Stimulated activated naive CD4-positive, alpha-beta T cell (primary cell): ENCODE measurements around the gene ISL2.
A peak's percentile ranks its signal among the peaks of the same experiment; 100 is the strongest.
"Not testable (repeated sequence)": the region's sequence is repeated elsewhere in the genome, so short reads cannot be mapped to it uniquely, and the experiment has no call there.

Experiments used
- DNase-seq, 6 experiments: peaks; one replicate each; lab custom pipeline; 2025; lab: John Stamatoyannopoulos, UW

Gene ISL2

DNA sequence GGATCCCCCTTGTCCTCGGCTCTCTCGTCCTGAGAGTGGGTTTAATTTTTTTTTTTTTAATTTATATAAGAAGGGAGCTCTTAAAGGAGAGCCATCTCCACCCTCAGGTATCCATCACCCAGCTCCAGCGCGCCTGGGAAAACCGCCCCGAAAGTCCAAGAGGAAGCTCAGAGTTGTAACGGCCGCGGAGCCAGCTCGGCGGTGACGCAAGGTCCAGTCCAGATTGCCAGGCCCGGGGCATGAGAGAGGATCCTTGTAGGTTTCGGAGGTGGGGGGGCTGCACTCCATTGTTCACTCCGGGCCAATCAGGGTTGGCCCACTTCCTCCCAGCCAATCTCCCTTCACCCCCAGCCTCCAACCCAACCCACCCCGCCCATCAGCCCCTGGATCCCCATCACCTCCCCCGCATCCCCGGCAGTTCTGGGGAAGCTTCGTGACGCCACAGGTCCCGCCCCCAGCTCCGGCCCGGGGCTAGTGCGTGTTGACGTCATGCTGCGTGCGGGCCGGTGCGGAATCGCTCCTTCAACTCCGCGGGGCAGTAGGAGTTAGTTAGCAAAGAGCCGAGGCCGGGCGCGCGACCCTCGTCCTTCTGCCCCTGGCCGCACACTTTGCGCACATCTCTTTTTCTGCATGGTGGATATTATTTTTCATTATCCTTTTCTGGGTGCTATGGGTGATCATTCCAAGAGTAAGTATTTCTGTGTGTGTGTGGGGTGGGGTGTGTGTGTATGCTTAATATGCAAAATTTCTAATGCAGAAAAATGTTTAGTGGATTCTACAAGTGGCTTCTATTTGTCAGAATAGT is at the start of gene ISL2:
TSS of gene ISL2 (plus strand) at position 520 of the 805 bp plus-strand sequence. CDS start at position 631, 111 bp downstream.
- DNase-seq = peak in 1 of 6 experiments; percentile 18

DNA sequence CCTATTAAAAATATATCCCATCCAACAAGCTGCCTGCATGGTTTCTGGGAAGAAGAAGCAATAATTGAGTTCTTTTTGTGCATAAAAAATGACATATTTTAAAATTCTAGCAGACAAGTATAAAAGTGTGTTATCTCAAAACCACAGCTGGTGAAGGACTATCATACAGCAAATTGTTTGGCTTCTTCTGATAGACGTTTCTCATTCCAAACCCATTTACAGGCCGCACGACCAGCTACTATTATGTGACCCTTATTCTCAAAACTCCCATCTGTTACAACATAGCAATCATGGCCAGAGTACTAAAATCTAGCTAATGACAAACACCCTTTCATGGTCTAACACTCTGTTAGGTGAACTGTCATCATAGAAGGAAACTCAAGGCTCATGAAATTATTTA is 47.0 kb upstream of the ISL2 start:
- no peak for DNase-seq

DNA sequence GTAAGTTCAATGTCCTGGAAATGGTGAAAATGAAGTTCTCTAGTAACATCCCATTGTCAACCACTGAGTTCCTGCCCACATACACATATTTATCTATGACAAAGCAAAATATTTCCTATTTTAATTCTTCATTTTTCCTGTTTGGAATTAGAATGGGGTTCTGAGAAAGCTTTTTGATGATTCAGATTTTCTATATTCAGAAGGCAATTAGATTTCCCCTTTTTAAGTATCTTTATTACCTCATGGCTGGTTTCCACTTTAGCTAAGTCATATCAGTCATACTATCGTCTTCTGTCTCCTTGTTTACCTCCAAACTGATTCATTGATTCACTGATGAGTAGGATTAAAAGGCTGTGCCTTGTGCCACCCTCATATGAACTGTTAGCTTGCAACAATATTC is 43.2 kb upstream of the ISL2 start:
- no peak for DNase-seq

DNA sequence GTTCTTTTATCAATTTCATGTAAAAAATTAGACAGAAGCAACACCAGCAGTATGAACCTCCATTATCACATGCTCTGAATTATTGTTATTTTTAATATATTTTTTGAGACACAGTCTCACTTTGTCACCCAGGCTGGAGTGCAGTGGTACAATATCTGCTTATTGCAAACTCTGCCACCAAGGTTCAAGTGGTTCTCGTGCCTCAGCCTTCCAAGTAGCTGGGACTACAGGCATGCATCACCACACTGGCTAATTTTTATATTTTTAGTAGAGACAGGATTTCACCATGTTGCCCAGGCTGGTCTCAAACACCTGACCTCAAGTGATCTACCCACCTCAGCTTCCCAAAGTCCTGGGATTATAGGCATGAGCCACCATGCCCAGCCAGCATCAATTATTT is 42.1 kb upstream of the ISL2 start:
- not testable (repeated sequence) for DNase-seq

DNA sequence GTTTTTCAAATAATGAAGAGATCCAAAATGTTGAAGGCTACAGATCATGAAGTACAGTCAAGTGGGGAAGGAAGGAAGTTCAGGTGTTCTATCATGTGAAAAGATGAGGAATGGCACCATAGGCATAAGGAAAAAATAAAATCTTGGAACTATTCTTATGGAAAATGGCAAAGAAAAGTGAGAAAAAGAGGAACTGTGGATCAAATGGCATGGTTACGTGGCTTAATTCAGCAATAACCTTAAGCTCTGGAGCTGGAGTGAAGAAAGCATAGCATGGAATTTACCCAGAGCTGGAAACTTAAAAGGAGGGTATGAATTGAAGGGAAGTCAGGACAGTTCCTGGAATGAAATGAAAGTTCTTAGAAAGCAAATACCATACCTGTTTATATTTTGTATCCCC is 39.7 kb upstream of the ISL2 start:
- DNase-seq = no peak

DNA sequence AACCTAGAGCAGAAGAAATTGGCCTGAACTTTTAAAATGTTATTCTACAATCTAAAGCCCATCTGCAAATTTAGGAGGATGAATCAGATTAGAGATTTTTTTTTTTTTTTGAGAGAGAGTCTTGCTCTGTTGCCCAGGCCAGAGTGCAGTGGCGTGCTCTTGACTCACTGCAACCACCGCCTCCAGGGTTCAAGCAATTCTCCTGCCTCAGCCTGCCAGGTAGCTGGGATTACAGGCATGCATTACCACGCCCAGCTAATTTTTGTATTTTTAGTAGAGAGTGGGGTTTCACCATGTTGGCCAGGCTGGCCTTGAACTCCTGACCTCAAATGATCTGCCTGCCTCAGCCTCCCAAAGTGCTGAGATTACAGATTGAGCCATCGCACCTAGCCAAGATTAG is 38.6 kb upstream of the ISL2 start:
- not testable (repeated sequence) for DNase-seq

DNA sequence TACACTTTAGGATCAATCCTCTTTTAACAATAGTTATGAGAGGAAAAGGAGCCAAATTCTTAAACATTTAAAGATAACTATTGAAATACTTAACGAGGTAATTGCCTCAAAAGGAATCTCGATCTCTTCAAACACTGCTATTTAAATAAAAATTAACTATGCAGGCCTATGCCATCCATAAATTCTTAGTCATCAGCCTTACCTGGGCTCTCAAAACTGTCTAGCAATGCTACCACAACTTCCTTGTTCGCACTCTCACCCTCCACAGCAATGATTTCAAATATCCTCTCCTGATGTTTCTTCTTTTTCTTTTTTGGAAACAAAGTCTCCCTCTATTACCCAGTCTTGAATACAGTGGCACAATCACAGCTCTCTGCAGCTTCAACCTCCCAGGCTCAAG is 37.6 kb upstream of the ISL2 start:
- no peak for DNase-seq

DNA sequence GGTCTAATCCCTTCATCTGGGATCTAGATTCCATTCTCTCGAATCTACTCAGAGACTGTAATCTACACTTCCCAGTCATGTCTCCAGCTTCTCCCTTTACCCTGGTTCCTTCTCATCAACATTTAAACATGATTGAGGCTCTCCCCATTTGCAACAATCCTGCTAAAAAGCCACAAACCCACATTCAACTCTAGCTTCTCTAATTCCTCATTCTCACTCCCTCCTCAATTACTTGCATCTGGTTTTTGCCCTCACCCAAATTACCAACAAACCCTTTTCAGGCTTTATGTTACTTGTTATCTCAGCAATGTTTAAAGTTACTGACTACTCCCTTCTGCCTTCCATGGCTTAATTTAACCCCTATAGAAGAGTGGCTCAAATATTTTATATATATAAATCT is 36.8 kb upstream of the ISL2 start:
- no peak for DNase-seq

DNA sequence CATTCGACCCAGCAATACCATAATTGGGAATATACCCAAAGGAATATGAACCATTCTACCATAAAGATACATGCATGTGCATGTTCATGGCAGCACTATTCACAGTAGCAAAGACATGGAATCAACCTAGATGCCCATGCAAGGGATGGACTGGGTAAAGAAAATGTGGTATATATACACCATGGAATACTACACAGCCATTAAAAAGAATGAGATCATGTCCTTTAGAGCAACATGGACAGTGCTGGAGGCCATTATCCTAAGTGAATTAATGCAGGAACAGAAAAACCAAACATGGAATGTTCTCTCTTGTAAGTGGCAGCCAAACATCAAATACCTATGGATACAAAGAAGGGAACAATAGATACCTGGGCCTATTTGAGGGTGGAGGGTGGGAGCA is 32.7 kb upstream of the ISL2 start:
- no peak for DNase-seq

DNA sequence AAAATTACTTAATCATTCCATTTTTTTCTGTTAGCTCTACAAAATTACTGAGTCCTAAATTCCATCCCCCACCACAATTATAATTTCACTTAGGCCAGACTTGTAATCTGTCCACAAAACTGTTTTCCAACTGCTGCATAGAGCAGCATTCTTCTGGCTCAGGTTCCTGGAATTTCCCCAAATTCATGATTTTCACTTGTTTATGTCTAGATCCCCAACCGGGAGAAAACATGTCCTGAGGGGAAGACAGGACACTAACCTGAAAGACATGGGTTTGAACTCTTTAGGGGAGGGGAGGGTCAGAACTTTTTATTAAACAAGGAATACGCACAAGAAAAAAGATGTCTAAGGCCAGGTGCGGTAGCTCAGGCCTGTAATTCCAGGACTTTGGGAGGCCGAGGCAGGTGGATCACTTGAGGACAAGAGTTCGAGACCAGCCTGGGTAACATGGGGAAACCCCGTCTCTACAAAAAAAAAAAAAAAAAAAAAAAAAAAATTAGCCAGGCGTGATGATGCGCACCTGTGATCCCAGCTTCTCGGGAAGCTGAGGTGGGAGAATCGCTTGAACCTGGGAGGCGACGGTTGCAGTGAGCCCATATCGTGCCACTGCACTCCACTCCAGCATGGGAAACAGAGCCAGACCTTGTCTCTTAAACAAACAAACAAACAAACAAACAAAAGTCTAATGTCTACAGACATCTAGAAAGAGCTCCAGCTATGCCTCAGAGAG is 26.8 kb upstream of the ISL2 start:
- no peak for DNase-seq

DNA sequence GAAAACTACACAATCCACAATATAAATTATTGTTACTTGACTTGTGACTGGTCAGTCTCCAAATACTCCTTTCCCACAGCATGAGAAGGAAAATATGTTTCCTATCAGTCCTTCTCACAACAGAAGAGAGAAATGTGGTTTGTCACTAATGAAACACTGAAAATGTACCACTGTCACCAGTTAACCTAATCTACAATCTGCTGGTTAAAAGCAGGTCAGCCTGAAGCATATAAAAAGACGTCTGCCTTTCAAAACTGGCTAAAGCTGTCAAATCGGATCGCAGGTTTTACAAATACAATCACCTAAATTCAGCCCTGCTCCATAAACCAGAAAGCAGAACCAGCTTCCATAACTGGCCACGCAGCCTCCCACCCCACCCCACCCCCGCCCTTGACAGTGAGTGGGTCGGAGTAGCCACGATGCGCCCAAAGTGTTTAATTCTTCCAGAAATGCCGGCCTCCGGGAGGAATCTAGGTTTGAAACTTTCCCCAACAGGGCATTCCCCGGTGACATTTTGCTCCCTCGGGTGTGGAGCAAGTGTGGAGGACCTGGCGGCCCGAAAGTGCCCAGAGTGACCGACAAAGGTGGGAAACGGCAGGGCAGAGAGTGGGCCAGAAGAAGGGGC is 26.0 kb upstream of the ISL2 start:
- DNase-seq = peak in 2 of 6 experiments; percentile 30 to 47

DNA sequence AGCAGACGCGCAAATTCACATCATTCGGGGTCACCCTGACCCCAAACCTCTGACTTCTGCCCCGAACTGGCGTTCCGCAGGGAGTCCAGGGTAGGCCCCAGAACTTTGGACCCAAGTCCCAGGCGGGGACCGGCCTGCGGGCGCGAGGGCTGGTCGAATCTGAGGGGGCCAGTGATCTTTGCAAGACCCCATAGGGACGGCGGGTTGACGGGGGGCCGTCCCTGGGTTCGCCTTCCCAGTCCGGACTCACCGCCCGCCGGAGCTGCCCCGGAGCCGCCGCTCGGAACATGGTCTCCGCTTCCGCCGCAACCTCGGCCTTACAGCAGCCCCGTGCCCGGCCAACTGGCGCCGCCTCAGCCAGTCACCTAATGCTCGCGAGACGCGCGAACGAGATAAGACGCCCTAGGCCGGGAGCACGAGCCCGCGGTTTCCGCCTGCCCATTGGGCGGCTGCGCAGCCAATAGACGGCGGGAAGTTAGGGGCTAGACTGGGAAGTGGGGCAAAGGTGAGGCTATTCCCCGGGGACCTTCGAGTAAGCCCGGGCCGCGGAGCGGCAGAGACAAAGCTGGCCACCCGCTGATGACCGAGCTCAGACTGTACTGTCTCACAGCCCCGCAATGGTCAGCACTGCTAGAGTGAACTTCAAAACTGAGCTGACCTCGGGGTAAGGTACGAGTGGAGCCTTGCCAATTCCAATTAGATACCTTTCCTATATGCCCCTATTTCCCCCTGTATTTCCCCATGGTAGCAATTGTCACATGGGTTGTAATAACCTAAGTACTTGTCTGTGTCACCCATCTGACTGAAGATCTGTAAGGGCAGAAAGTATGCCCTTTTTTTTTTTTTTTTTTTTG is 25.2 kb upstream of the ISL2 start, which contains the start of gene ETFA:
TSS of gene ETFA (minus strand) at position 370 of the 854 bp plus-strand sequence. CDS start at position 289, 81 bp downstream.
- peak; percentile 65 to 83 (median 74) for DNase-seq

DNA sequence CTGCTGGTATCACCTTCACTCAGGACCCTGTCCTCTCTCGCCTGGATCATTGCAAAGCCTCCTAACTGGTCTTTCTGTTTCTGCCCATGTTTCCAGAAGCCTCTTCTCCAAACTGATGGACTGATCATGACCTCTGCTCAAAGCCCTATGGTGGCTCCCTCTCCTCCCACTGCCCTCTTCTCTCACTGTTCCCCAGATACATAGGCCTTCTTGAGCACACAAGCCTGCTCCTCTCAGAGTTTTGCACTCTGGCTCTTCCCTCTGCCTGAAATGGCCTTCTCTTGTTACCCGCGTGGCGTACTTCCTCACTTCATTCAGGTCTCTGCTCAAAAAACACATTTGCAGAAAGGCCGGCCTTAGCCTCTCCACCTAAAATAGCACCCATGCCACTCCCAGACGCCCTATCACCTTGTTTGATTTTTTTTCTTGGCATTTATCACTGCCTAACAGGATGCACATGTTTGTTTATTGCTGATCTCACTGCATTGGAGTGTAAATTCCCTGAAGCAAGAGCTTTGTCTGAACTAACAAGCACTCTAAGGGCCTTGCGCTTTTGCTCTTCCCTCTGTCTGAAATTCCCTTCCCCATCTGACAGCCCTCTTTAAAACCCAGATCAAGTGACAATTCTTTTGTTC is 23.9 kb upstream of the ISL2 start:
- DNase-seq = no peak

DNA sequence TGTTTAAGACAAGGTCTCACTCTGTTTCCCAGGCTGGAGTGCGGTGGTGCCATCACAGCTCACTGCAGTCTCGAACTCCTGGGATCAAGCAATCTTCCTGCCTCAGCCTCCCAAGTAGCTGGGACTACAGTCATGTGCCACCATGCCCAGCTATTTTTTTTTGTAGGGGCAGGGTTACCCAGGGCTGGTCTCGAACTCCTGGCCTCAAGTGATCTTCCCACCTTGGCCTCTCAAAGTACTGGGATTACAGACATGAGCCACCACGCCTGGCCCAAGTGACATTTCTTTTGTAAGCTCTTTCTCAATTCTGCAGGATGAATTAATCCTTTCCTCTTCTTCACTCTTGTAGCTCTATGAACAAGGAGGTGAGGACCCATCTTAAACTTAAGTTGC is 23.4 kb upstream of the ISL2 start:
- not testable (repeated sequence) for DNase-seq

DNA sequence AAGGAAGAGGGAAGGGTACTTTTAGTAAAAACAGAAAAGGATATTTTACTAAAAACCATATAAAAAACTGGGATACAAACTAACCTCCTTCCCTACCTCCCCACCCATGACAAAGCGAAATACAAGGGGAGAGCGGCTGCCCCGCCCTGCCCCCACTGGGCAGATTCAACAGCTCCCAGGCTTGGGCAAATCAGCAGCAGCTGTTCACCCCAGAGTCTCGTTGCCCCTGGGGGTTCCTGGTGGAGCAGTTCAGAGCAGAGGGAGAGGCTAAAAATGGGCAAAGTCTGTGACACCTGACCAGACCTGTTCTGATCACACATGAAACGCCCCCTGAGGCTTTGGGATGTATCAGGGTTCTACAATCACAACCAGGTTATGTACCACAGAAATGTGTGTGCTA is 22.8 kb upstream of the ISL2 start:
- no peak for DNase-seq

DNA sequence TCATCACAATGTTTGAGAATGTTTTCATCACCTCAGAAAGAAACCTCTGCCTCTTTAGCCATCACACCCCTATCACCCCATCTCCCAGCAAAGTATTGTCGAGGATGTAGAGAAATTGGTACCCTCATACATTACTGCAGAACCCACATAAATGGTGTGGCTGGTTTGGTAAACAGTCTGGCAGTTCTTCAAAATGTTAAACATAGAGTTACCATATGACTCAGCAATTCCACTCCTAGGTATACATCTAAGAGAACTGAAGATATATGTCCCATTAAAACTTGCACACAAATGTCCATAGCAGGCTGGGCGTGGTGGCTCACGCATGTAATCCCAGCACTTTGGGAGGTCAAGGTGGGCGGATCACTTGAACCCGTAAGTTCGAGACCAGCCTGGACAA is 16.6 kb upstream of the ISL2 start:
- no peak for DNase-seq

DNA sequence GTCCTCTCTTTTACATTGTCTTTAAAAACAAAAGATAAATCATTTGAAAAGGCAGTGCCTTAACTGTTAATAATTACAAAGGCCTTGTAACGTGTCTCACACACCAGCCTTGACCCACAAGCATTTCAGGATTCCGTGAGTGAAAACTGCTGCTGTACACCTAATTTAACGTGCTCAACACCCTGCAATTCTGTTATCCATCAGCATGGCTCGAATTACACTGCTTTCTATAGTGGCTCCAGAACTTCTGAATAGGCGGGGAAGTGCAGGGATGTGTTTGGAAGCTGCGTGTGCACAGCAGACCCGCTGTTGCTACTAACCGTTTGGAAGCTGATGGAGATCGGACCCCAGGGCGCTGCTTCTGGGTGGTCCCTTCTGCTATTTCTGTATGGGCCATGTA is 15.4 kb upstream of the ISL2 start:
- DNase-seq = no peak

DNA sequence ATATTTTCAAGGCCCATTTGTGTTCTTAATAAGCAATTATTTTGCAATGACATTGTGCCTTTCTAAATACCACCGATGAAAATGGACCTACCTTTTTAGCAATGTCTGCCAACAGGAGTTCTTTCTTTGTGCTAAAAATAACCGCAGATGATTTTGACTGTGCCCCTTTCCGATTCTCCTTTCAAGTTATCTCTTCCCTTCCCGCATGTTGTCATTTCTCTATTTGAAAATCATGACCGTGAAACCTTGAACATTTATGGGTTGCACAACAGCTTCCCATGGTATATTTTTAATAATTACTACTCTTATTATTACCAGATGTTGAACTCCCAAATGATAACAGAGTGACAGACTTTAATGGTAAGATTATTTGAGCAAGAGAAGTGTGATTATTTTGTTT is 15.0 kb upstream of the ISL2 start:
- DNase-seq = no peak

DNA sequence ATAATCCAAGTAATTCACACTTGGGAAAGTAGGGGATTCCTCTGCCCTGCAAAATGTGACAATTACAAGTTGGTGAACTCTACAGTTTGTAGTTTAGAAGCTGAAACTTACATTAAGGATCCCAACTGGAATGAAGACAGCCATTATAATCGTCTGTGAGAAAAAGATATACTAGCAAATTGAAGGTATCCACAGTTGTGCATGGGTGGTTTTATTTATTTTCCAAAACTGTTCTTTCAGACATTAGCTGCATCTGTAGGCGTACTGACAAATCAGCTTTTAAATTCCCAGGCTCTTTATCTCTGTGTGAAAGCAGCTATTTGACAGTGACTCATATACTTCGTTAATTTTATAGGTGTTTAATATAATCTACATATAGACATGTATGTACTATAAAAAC is 12.5 kb upstream of the ISL2 start:
- no peak for DNase-seq

DNA sequence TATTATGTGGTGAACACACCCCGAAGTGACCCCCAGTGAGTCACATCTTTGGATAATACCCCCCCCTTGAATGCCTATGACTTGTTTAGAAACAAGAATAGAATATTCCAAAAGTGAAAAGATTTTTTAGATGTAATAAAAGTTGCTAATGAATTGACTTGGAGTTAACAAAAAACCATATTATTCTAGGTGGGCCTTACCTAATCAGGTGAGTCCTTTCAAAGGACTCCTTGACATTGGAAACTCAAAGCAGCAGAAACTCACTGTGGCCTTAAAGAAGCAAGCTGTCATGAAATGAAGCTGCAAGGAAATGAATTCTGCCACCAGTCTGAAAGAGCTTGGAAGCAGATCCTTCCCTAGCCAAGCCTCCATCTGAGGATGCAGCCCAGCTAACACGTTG is 10.9 kb upstream of the ISL2 start:
- DNase-seq = no peak
